Vagina (tissue), 2 donors: ENCODE measurements around the gene WIZ. TPM values are rescaled to one million over a fixed set of nuclear protein-coding genes. Genes with fewer than 3 reads are reported as not detected.

ENCODE experiments used
- DNase-seq, 2 donors: peaks; one replicate each; pipeline ENCODE4 v3.0.0-alpha.2; 2017; ENCODE audit errors: extremely low spot score in 2 of 2
- H3K27ac ChIP-seq: fragments of 200-600 bp; sonication (generic); one replicate; pipeline ENCODE4 v1.5.1; 2019
- H3K27me3 ChIP-seq: fragments of 200-600 bp; sonication (generic); one replicate; pipeline ENCODE4 v1.5.1; 2019
- H3K36me3 ChIP-seq, 2 donors: fragments of 200-600 bp; sonication (generic); one replicate each; pipeline ENCODE4 v1.5.1; 2017 to 2019
- H3K4me1 ChIP-seq: fragments of 200-600 bp; sonication (generic); one replicate; pipeline ENCODE4 v1.5.1; 2019
- H3K4me3 ChIP-seq, 2 donors: fragments of 200-600 bp; sonication (generic); 1 replicate in 1 of 2; 2 replicates in 1 of 2; pipeline ENCODE4 v1.5.1; 2016 to 2019
- H3K9me3 ChIP-seq: fragments of 200-600 bp; sonication (generic); one replicate; pipeline ENCODE4 v1.5.1; 2019
- CTCF ChIP-seq, 3 experiments: fragments of 450-650 bp in 2 of 3; fragments of 200-600 bp in 1 of 3; sonication (generic) in 1 of 3; IDR thresholded peaks; one replicate each; pipeline ENCODE4 v1.5.1; 2017 to 2019; ENCODE audit warnings: antibody characterized with exemption in 3 of 3, mild to moderate bottlenecking in 2 of 3, moderate library complexity in 2 of 3
- POLR2A ChIP-seq, 2 donors: fragments of 450-650 bp; IDR thresholded peaks; one replicate each; pipeline ENCODE4 v1.6.1; 2017; ENCODE audit warnings: antibody characterized with exemption in 2 of 2, mild to moderate bottlenecking in 2 of 2, moderate library complexity in 2 of 2
- POLR2AphosphoS5 ChIP-seq, 2 donors: sonication (generic); formaldehyde crosslinking; IDR thresholded peaks; one replicate each; pipeline ENCODE4 v1.9.0; 2017; ENCODE audit warnings: antibody characterized with exemption in 2 of 2, mild to moderate bottlenecking in 2 of 2, low read depth in 1 of 2; ENCODE audit not compliant: insufficient read depth in 1 of 2
- intact Hi-C: fragments of 100-400 bp; cut with DNase I; formaldehyde crosslinking; loops from one replicate; pipeline ENCODE4 v1.15.1; 2023
- total RNA-seq: library from RNA; depleted of rRNA; stranded (reverse); fragments of >200 nt; gene quantifications from one replicate; pipeline ENCODE4 v1.2.3, GENCODE V29; 2016

The WIZ gene
- total RNA-seq, 1 donor from 2014 or later, result 44.4 TPM

DNA sequence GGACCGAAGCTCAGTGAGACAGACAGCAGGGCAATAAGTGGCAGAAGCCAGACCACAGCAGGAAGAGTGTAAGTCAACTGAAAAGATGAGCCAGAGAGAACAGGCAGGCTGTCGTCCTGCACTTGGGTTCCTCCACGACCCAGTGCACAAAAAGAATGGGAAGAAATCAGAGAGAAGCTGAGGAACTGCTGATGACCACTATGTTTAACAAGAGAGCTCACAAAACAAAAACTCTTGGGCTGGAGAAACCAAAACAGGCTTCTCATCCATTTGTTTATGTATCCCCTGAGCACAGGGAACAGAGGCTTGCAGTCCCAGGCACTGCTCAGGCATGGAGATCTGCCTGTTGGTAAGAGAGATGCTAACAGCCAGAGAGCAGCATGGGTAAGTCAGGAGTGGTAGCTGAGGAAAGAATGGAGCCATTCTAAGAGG lies 45.0 kb downstream of the WIZ start:
- H3K9me3 ChIP-seq, result no peaks in the 10 kb centered on the region
- H3K4me1 ChIP-seq, result peaks cover 69% of the 10 kb centered on the region
- peaks cover 0 to 39% of the 10 kb centered on the region in 2 donors for H3K36me3 ChIP-seq
- peak overlapping the region; percentile 15 for H3K27ac ChIP-seq
- TF ChIP-seq POLR2A (IDR thresholded peaks at IDR 0.05) (no peak), POLR2AphosphoS5 (IDR thresholded peaks at IDR 0.05; ENCODE audit: insufficient read depth in 1 of 2, low read depth in 1 of 2) (no peak), CTCF (IDR thresholded peaks at IDR 0.05) (no peak)
- no peak for DNase-seq
- no peaks in the 10 kb centered on the region for H3K27me3 ChIP-seq
- H3K4me3 ChIP-seq, result no peak overlapping the region
- intact Hi-C loops, result no loop called here

- DNase-seq, result no peak
- H3K9me3 ChIP-seq, result no peaks in the 10 kb centered on the region
- no peaks in the 10 kb centered on the region for H3K27me3 ChIP-seq
- intact Hi-C loops, result no loop called here
- no peak overlapping the region for H3K4me3 ChIP-seq
- peaks cover 69% of the 10 kb centered on the region for H3K4me1 ChIP-seq
- peaks cover 0 to 43% of the 10 kb centered on the region in 2 donors for H3K36me3 ChIP-seq
- TF ChIP-seq POLR2A (IDR thresholded peaks at IDR 0.05), result no peak
- peak in 1 of 2 donors; percentile 37 for TF ChIP-seq POLR2AphosphoS5 (IDR thresholded peaks at IDR 0.05; ENCODE audit: insufficient read depth in 1 of 2, low read depth in 1 of 2)
- peak overlapping the region; percentile 56 for H3K27ac ChIP-seq
Measured at GRCh38 chr19:15404097-15404779, 45.5 kb downstream of the WIZ start.

- Histone ChIP-seq H3K27ac (peak overlapping the region; percentile 56), H3K27me3 (no peaks in the 10 kb centered on the region), H3K4me3 (no peak overlapping the region), H3K4me1 (peaks cover 67% of the 10 kb centered on the region), H3K9me3 (no peaks in the 10 kb centered on the region), H3K36me3 (peaks cover 0 to 54% of the 10 kb centered on the region in 2 donors)
- intact Hi-C loops, result no loop called here
- TF ChIP-seq POLR2A (IDR thresholded peaks at IDR 0.05), result no peak
- TF ChIP-seq POLR2AphosphoS5 (IDR thresholded peaks at IDR 0.05; ENCODE audit: insufficient read depth in 1 of 2, low read depth in 1 of 2), result no peak
- TF ChIP-seq CTCF (IDR thresholded peaks at IDR 0.05), result no peak
- DNase-seq, result no peak
Measured at GRCh38 chr19:15403151-15403531, 46.6 kb downstream of the WIZ start.

DNA sequence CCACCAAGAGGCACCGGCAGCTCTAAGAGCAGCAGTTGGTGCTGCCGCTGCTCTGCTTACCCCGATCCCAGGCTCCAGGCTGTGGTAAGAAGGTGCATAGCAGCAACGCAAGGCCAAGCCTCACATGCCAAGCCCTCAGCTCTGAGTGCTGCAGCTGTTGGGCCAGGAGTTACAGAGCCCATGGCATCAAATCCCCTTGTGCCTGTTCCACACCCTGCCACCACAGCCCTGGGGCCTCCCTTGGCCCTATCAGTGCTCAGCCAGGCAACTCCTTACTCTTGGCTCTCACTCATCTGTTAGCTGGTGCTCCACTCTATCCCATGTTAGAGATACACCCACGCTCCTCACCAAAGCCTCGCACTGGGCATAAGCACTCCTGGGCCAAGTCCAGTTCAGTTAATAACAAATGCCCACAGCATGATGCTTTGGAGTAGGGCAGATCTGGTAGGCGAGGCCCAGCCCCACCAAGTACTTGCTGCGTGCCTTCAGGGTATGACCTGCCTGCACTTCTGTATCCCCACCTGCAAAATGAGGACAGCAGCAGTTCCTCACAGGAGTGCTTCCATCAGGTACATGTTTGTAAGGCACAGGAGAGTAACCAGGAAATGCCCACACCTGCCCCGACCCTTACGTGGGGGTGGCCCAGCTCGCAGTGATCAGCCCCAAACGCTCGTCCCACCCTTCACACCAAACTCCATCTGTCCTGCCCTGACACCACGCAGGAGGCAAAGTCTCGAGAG lies 47.2 kb downstream of the WIZ start:
- Histone ChIP-seq H3K4me1 (peaks cover 61% of the 10 kb centered on the region), H3K27me3 (no peaks in the 10 kb centered on the region), H3K4me3 (no peak overlapping the region), H3K27ac (peak overlapping the region; percentile 56), H3K36me3 (peaks cover 0 to 60% of the 10 kb centered on the region in 2 donors), H3K9me3 (no peaks in the 10 kb centered on the region)
- no peak for TF ChIP-seq CTCF (IDR thresholded peaks at IDR 0.05)
- no peak for TF ChIP-seq POLR2A (IDR thresholded peaks at IDR 0.05)
- TF ChIP-seq POLR2AphosphoS5 (IDR thresholded peaks at IDR 0.05; ENCODE audit: insufficient read depth in 1 of 2, low read depth in 1 of 2), result no peak
- intact Hi-C loops, result no loop called here
- DNase-seq, result no peak

- Histone ChIP-seq H3K27ac (peak overlapping the region; percentile 1), H3K9me3 (no peaks in the 10 kb centered on the region), H3K36me3 (peaks cover 0 to 72% of the 10 kb centered on the region in 2 donors), H3K4me1 (peaks cover 52% of the 10 kb centered on the region), H3K27me3 (no peaks in the 10 kb centered on the region), H3K4me3 (no peak overlapping the region)
- intact Hi-C loops, result no loop called here
- no peak for DNase-seq
- no peak for TF ChIP-seq POLR2AphosphoS5 (IDR thresholded peaks at IDR 0.05; ENCODE audit: insufficient read depth in 1 of 2, low read depth in 1 of 2)
- no peak for TF ChIP-seq CTCF (IDR thresholded peaks at IDR 0.05)
- no peak for TF ChIP-seq POLR2A (IDR thresholded peaks at IDR 0.05)
Measured at GRCh38 chr19:15401397-15401710, 48.4 kb downstream of the WIZ start.
